Forelimb muscle (tissue), 1 donor: Measurements from ENCODE around the gene BIRC2. TPM values are rescaled to one million over a fixed set of nuclear protein-coding genes. Genes with fewer than 3 reads are reported as not detected.
"Not testable (repeated sequence)": the region's sequence is repeated elsewhere in the genome, so short reads cannot be mapped to it uniquely, and the experiment has no call there.

ENCODE experiments used
- DNase-seq: peaks from one replicate; pipeline ENCODE4 v3.0.0-alpha.2; 2013; ENCODE audit warnings: low read depth
- polyA plus RNA-seq: library from polyadenylated mRNA; unstranded; fragments of 120-200 nt; gene quantifications from one replicate; pipeline ENCODE4 v1.2.1, GENCODE V29; 2013; ENCODE audit not compliant: insufficient read length

The BIRC2 gene
- polyA plus RNA-seq, 1 donor = 42.4 TPM

DNA sequence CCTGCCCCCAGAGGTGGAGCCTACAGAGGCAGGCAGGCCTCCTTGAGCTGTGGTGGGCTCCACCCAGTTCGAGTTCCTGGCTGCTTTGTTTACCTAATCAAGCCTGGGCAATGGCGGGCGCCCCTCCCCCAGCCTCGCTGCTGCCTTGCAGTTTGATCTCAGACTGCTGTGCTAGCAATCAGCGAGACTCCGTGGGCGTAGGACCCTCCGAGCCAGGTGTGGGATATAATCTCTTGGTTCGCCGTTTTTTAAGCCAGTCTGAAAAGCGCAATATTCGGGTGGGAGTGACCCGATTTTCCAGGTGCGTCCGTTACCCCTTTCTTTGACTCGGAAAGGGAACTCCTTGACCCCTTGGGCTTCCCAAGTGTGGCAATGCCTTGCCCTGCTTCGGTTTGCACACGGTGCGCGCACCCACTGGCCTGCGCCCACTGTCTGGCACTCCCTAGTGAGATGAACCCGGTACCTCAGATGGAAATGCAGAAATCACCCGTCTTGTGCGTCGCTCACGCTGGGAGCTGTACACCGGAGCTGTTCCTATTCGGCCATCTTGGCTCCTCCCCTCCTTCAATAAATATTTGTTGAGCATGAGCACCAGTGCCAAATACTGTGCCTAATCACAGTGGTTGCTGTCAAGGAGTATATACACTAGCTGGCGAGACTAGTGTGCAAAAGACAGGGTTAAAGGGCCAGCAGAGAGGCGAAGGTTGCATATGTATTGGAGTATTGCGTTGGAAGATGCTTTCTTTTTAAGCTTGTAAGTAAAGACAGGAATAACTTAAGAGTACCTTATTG, 27.8 kb downstream of the BIRC2 start:
- DNase-seq = not testable (repeated sequence)

DNA sequence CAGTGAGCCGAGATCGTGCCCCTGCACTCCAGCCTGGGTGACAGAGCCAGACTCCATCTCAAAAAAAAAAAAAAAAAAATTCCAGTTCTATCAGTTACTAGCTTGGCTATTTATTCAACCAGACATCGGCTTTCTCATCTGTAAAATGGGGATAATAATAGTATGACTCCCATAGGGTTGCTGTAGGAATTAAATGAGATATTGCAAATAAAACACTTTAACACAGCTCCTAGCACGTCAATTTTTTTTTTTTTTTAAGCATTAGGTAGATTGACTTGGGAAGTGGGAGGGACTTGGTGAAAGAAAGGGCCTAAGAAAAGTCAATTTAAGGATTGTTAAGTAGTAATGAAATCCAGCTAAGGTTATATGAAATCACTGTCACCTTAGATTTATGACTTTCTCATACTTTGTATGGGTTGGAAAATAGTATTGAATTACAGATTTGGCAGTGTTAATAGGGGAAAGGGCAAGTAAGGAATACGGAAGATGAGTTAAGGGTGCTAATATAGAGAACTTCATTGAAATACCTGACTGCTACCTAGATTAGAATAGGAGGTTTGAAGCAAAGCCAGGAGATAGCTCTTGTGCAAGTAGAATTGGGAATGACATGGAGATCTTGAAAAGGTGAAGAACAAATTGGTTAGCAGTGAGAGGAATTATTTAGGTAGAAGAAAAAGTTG, 28.8 kb downstream of the BIRC2 start:
- DNase-seq = no peak

DNA sequence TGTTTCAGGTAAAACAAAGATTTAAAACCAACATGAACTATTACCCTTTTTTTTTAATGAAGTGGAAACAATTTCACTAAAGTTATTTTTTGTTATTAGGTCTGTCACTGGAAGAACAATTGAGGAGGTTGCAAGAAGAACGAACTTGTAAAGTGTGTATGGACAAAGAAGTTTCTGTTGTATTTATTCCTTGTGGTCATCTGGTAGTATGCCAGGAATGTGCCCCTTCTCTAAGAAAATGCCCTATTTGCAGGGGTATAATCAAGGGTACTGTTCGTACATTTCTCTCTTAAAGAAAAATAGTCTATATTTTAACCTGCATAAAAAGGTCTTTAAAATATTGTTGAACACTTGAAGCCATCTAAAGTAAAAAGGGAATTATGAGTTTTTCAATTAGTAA, 30.9 kb downstream of the BIRC2 start:
- DNase-seq = no peak

DNA sequence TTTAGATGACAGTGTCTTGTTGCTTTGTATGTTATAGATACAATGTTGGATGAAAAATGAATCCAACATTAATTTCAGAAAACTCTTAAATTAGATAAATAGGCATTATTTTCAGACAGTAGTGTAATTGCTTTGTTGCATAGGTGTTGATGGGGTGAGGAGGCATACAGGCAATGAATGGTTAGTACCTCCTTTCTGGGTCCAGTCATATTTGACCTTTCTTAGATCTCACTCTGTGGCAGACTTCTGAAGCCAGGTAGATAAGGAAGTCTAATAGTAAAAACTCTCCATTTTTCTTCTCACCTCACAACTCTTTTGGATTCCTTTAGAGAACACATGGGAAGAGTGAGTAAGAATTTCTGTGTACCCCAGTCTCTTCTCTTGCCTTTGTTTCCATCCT, 31.8 kb downstream of the BIRC2 start:
- DNase-seq = no peak

DNA sequence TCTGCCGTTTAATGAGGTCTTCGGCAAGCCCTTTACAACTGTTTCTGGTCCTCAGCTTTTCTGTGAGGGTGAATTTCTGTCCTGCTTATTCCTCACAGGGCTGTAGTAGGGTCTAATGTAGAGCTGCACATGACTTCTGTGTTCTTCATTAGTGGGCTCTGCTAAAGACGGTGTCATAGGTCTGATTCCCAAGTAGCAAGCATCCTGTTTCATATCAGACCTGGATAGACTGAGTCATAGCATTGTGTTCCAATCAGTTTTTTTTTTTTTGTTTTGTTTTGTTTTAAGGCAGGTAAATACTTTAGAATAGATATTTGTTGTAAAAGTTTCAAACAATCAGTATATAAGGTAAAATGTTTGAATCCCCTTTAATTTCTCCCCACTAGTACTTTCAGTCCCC, 35.4 kb downstream of the BIRC2 start:
- DNase-seq = no peak

DNA sequence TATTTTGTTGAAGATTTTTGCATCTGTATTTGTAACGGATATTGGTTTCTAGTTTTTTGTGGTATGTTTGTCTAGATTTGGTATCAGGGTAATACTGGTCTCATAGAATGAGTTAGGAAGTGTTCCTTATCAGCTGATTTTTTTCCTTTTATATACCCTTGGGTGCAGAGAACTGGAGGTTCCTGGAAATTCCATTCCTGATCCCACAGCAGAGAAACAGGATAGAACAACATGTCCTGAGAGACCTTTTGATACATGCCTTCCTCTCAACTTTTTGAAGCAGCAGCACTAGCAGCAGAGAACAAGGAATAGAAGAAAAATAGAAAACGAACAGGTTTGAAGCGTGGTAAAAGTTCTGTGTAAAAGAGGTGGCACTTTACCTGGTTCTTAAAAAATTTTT, 36.8 kb downstream of the BIRC2 start:
- no peak for DNase-seq

DNA sequence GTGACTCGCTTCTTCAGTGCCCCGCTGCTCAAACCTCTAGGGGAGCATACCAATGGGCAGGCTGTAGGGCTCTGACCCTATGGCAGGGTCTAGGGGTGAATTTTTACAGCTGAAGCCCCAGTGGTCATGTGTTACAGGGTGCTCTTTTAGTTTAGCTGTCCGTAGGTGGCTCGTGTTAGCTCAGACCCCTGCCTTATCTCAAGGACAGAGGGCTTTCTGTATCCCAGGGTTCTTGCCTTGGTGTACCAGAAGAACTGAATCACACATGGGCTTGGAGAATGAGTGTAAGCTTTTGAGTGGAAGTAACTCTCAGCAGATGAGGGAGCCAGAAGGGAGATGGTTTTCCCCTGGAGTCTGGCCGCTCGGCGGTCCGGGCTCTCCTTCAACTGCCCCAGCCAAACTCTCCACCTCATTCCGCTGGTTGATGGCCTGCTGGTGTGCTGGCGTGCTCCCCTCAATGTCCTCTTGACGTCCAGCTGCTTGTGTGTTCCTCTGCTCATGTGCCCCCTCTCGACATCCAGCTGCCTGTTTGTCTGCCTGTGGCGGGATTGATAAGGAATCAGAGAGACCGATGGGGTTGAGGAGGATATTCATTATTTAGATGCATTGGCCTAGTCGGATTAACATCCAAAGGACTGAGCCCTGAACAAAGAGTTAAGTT, 37.5 kb downstream of the BIRC2 start:
- no peak for DNase-seq

DNA sequence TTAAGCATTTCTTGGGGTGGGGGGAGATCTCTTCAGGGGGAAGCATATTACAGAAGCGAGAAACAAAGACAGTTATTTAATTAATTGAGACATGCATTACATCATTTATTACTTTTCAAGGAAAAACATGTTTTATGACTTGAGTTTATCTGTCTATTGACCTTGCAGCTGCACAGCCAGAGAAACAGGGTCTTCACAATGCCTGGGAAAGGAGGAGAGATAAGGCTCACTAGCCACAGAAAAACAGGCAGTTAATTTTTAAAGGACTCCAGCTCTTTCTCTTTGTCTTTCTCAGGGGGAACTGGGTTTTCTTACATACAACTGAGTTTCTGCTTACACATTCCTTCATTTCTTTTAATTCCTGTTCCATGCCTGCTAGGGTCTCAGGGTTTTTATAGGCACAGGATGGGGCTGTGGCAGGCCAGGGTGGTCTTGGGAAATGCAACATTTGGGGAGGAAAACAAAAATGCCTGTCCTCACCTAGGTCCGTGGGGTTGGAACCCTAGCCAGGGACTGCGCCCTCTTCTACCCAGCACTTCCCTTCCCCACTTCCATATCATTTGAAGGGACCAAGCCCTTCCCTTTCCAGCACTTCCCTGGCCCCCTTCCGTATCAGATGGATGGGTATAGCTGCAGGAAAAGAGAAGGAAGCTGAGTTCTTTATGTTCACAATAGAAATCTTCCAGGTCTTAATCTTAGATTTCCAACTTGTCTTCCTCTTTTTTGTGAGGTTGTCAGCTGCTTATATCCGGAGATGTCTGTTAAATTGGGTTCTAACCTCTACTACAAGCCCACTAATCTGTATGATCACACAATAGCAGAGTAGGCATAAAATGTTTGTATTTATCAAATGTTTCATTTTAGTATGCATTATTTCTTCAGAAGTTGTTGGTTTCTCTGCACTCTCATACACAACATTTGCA, 38.3 kb downstream of the BIRC2 start:
- DNase-seq = no peak

DNA sequence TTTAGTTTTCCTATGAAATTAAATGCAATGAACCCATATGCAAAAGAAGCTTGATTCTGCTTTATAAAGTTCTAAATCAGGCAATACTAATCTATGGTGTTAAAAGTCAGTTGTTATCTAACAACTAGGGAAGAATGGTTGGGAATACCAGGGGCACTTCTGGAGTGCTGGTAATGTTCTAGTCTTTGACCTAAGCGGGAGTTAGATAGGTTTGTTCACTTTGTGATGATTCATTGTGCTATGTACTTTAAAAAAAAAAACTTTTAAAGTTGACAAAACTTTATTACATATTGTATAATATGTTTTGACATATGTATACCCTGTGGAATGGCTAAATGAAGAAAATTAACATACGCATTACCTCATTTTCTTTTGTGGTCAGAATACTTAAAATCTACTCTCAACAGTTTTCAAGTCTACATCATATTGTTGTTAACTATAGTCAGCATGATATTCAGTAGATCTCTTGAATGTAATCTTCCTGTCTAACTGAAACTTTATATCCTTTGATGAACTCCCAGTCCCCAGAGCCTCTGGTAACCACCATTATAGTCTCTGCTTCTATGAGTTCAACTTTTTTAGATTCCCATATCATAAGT, 39.2 kb downstream of the BIRC2 start:
- no peak for DNase-seq

DNA sequence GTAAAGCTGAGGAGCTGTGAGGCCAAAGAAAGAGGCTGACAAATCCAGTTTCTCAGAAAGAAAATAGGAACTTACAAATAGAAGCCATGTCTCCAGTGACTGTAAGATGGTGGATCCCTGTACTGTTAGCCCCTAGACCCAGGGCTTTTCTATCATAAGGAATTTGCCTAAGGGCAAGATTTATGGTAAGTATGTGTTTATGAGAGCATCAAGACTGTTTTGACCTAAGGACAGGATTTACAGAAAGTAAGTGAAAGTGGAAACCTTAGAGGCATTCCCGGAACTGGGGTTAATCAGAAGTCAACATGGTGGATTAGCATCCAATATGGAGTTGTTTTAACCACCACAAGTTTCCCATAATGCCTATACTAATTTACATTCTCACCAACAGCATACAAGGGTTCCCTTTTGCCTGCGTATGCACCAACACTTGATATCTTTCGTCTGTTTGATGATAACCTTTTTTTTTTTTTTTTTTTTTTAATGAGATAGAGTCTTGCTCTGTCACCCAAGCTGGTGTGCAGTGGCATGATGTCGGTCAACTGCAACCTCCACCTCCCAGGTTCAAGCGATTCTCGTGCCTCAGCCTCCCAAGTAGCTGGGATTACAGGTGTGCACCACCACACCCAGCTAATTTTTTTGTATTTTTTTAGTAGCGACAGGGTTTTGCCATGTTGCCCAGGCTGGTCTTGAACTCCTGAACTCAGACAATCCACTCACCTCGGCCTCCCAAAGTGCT, 40.2 kb downstream of the BIRC2 start:
- DNase-seq = no peak

DNA sequence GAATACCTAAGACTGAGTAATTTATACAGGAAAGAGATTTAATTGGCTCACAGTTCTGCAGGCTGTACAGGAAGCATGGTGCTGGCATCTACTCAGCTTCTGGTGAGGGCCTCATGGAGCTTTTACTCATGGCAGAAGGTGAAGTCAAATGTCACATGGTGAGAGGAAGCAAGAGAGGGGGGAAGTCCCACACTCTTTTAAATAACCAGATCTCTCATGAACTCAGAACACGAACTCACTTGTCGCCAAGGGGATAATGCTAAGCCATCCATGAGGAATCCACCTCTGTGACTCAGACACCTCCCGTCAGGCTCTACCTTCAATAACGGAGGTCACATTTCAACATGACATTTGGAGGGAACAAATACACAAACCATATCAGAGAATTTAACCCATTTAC, 42.2 kb downstream of the BIRC2 start:
- DNase-seq = no peak

DNA sequence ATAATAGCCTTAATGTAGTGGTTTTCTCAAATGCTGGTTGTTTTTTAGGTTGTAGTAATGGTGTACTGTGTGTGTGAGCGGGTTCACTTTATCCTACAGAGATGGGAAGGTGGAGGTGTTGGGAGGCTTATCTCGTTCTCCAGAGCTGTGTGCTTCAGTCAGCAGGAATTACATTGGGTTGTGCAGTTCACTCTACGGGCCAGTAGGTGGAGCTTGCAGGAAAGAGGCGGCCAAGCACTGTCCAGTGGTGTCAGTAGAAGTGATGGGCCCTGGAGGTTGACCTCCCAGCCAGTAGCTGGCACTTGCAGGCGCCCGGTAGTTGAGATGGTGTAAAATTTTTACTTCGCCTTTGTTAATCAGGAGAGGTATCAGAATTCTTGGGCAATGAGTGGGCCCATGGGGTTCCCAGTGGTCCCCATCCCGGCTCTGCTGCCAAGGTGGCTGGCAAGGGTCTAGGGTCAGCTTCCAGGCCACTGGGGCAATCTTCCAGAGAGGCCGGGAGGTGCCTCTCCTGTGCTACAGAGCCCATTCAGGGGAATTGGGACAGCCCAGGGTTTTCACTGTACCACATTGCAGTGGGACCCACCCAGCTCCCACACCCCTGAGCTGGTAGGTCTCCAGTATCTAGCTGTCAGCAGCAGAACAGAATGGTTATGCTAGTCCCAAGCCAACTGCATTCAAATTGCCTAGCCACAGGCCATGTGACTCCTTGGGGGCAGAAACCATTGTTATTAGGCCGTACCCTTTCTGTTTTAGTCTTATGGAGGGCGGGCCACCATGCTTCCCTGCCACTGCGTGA, 43.9 kb downstream of the BIRC2 start:
- peak; percentile 8 for DNase-seq

DNA sequence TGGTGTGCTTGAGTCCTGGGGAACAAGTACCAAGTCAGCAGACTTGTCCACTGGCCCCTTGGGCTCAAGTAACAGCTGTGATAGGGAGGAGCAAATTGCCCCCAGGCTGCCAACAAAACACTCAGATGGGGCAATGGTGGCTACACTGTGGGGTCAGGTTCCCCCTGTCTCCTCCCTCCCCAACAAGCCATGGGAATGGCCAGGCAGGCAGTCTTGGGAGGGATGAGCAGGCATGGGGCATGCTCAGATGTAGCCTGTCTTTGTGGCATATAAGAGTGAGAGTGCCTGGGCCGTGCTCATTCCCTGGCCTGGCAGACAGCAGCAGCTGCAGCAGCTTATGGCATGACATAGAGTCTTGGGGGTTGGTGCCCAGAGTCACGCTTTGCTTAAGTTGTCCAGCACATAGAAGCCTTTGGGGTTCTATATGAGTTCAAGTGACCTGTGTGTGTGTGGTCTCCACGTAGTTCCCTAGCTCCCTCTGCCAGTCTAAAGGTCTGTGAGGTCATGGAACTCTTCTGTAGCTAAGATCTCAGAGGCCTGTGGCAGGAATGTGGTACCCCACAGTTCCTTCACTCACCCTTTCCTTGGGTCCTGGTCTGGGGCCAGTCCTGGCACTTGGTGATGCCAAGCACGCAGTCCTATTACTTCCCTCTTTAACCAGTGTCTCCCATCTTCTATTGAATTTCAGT, 44.7 kb downstream of the BIRC2 start:
- DNase-seq = no peak

DNA sequence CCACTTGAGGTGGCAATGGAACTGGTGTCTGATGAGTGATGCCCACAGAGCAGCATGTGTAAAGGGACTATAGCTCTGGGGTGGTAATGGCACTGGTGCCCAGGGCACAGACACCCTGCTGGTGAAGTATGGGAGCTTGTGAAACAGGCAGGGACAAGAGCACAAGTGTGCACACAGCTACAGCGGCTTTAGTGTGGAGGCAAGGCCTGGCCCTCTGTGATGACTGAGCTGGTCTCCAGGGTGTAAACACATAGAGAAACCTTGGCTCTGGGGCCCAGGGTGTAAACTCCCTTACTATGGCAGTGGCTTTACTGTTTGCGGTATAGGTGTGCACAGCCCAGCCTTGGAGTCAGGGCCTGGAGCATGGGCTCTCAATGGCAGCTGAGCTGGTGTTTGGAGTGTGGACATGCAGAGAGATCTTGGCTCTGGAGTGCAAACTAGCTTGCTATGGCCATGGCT, 46.3 kb downstream of the BIRC2 start:
- DNase-seq = no peak

DNA sequence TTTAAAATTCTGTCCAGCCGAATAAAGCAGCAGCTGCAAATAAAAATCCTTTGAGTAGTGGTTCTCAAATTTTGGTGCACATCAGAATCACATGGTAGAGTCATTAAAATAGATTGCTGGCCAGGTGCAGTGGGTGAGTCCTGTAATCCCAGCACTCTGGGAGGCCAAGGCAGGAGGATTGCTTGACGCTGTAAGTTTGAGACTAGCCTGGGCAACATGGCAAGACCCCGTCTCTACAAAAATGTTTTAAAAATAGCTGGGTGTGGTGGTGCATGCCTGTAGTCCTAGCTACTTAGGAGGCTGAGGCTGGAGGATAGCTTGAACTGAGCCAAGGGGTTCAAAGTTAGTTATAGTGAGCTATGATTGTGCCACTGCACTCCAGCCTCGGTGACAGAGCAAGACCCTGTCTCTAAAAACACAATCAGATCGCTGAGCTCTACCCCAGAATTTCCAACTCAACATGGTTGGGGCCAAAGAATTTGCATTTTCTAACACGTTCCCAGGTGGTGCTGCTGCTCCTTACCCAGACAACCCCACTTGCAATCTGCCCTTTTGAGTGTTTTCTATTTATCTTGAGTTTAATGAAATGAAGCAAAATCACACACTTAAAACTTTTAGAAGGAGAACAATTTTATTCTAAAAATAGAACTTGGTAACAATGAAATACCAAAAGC, 48.8 kb downstream of the BIRC2 start:
- DNase-seq = no peak

DNA sequence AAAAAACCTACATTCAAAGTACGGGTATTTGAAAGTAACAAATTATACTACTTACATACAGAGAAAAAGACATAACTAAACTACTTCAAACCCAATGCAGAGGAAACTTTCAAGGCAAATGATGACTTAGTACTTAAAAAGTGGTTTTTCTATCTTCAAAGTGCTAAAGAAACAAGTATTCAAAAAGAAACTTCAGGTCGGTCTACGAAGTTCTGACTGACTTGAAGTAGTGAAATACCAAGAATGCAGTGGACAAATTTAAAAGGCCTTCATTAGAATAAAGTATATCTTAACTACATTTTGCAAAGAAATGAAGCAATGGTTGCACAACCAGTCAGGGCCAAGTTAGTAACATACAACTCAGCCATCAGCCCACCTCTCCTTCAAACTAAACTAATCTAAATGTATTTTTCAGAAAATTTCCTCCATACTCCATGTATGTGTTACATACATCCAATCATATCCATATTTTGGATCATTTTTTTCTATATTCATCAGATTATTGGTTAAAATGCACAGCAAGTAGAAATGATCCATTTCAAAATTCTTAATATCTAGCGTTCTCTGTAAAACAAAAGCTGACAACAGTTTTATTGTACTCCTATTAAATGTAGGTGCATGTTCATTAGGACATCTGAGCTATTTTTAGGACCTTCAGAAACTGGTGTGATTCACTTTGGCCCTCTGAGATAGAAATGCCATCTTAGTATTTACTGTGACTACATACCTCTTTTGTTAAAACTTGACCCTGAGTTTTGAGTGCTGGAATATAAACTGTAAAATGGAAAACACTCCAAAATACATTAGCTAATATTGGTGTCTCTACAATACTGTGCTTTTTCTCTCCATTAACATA, 49.9 kb downstream of the BIRC2 start:
- DNase-seq = no peak

DNA sequence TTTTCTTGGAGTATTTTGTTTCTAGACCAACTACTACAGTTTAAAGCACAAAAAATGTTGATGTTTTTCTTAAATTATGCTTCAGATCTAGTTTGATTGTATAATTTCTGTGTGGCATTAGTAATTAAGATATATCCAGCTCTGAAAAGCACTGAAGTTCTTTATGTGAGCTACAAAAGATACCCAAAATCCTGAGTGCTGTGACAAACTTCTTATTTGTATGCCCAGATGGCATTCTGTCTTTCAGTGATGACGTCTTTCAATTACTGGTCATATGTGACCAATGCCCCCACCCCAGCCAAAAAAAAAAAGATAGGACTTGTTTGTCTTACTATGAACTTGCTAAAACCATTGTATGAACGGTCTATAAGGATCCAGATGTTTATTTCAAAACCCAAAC, 51.3 kb downstream of the BIRC2 start:
- DNase-seq = no peak

DNA sequence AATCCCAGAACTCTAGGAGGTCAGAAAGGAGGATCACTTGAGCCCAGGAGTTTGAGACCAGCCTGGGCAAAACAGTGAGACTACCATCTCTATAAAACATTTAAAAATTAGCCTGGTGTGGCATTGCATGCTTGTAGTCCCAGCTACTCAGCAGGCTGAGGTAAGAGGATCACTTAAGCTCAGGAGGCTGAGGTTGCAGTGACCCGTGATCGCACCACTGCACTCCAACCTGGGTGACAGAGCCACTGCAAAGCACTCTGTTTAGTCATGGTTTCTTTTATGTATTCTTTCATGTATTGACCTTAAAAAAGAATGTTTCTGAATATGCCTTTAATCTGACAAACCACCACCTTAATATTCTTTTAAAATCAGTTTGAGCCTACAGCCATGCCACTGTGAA, 52.2 kb downstream of the BIRC2 start:
- DNase-seq = no peak
